T-cell (primary cell): ENCODE data around the gene DLG5. TPM values are rescaled to one million over a fixed set of nuclear protein-coding genes. Genes with fewer than 3 reads are reported as not detected.

Experiments
- ATAC-seq, 4 experiments: fragments of 200-7000 bp in 3 of 4; fragments of 150-1000 bp in 1 of 4; cut with Tn5 transposase; replicated peaks in 1 of 4; 1 replicate in 3 of 4; 2 replicates in 1 of 4; pipeline ENCODE4 v1.10.0; 2021; ENCODE audit warnings: moderate library complexity in 3 of 4, mild to moderate bottlenecking in 2 of 4, moderate number of reproducible peaks in 1 of 4
- CTCF ChIA-PET, 2 donors: fragments of 300-600 bp; sonication (Branson Sonifier 250); formaldehyde crosslinking; loops; one replicate each; lab custom pipeline; 2022; ENCODE audit warnings: antibody characterized with exemption in 2 of 2; lab: Charles Lee
- POLR2A ChIA-PET, 2 donors: fragments of 300-600 bp; sonication (Branson Sonifier 250); formaldehyde crosslinking; loops; one replicate each; lab custom pipeline; 2022; ENCODE audit warnings: antibody characterized with exemption in 2 of 2; lab: Charles Lee
- DNase-seq, 35 experiments: peaks; one replicate each; pipeline versions ENCODE4 v3.0.0 to v3.0.0-alpha.2; 2013 to 2023
- H3K27ac ChIP-seq: one replicate; pipeline ENCODE4 v1.5.1; 2013; ENCODE audit warnings: low read length
- H3K27me3 ChIP-seq, 2 experiments: replicated peaks in 1 of 2; 1 replicate in 1 of 2; 2 replicates in 1 of 2; pipeline versions ENCODE4 v1.6.1 to v1.7.0; 2013; ENCODE audit warnings: low read length in 1 of 2, mixed read lengths in 1 of 2; ENCODE audit not compliant: control insufficient read depth in 2 of 2, insufficient read depth in 2 of 2; ENCODE audit errors: extremely low read depth in 1 of 2
- H3K36me3 ChIP-seq, 2 donors: 1 replicate in 1 of 2; 2 replicates in 1 of 2; pipeline versions ENCODE4 v1.6.1 to v1.7.0; 2013; ENCODE audit warnings: low read length in 1 of 2; ENCODE audit not compliant: control insufficient read depth in 2 of 2, insufficient read depth in 1 of 2; ENCODE audit errors: extremely low read depth in 1 of 2
- H3K4me1 ChIP-seq, 2 experiments: 1 replicate in 1 of 2; 2 replicates in 1 of 2; pipeline versions ENCODE4 v1.6.1 to v1.7.0; 2013; ENCODE audit warnings: low read length in 2 of 2, mixed read lengths in 1 of 2; ENCODE audit not compliant: insufficient read depth in 2 of 2, control insufficient read depth in 1 of 2; ENCODE audit errors: extremely low read depth in 1 of 2
- H3K4me3 ChIP-seq, 2 donors: 1 replicate in 1 of 2; 2 replicates in 1 of 2; pipeline versions ENCODE4 v1.5.1 to v1.7.0; 2013; ENCODE audit warnings: mild to moderate bottlenecking in 2 of 2, low read length in 1 of 2, moderate library complexity in 1 of 2; ENCODE audit not compliant: control insufficient read depth in 1 of 2; ENCODE audit errors: extremely low read depth in 1 of 2
- H3K9me3 ChIP-seq: 2 replicates; pipeline ENCODE4 v1.7.0; 2013
- H3K27ac Mint-ChIP-seq, 2 donors: one replicate each; pipeline ENCODE4 v1.8.0; 2020 to 2021; ENCODE audit warnings: mild to moderate bottlenecking in 2 of 2, mixed read lengths in 2 of 2
- H3K27me3 Mint-ChIP-seq, 2 donors: one replicate each; pipeline ENCODE4 v1.8.0; 2021 to 2022; ENCODE audit warnings: mixed read lengths in 2 of 2
- H3K36me3 Mint-ChIP-seq: one replicate; pipeline ENCODE4 v1.8.0; 2021; ENCODE audit warnings: mixed read lengths
- H3K4me1 Mint-ChIP-seq, 3 donors: one replicate each; pipeline ENCODE4 v1.8.0; 2020 to 2022; ENCODE audit warnings: mixed read lengths in 3 of 3, mild to moderate bottlenecking in 1 of 3
- H3K4me3 Mint-ChIP-seq, 3 donors: one replicate each; pipeline ENCODE4 v1.8.0; 2020 to 2022; ENCODE audit warnings: mild to moderate bottlenecking in 3 of 3, mixed read lengths in 3 of 3, moderate library complexity in 3 of 3
- H3K9me3 Mint-ChIP-seq, 3 donors: one replicate each; pipeline ENCODE4 v1.8.0; 2020 to 2022; ENCODE audit warnings: mixed read lengths in 3 of 3
- WGBS: methylation state at CpG from one replicate; pipeline ENCODE4 v1.1.5; 2013; ENCODE audit warnings: missing lambda C conversion rate; ENCODE audit not compliant: insufficient coverage; 5-methylcytosine and 5-hydroxymethylcytosine counted together
- total RNA-seq, 35 experiments: library from RNA in 6 of 35; stranded (reverse) in 6 of 35; fragments of 120-200 nt in 1 of 35; gene quantifications; one replicate each; pipeline versions ENCODE4 v1.2.1 to v1.2.4 and lab custom pipeline; 2013 to 2026

Gene DLG5
- total RNA-seq, 5 donors from 2014 or later (not counting 1 experiment from before 2014, with no cell fraction given) = 1.3 to 12.8 (median 3.5) TPM

- H3K9me3 ChIP-seq = no peaks in the 10 kb centered on the region
- H3K27me3 ChIP-seq = peaks cover 0 to 14% of the 10 kb centered on the region in 2 experiments
- no peaks in the 10 kb centered on the region for H3K36me3 ChIP-seq
- H3K4me1 Mint-ChIP-seq = no peaks in the 10 kb centered on the region
- DNase-seq (no peak), ATAC-seq (no peak)
- peaks cover 0 to 4% (median 0%) of the 10 kb centered on the region in 3 donors for H3K9me3 Mint-ChIP-seq
- 98% methylated on average over 5 of the region's 7 CpGs for WGBS
- H3K4me3 ChIP-seq = no peak overlapping the region
- CTCF ChIA-PET = no interaction called here
- POLR2A ChIA-PET = no interaction called here
- H3K36me3 Mint-ChIP-seq = no peaks in the 10 kb centered on the region
- no peak overlapping the region for H3K27ac ChIP-seq
- no peak overlapping the region for H3K27ac Mint-ChIP-seq
- no peaks in the 10 kb centered on the region for H3K4me1 ChIP-seq
- H3K4me3 Mint-ChIP-seq = no peak overlapping the region
- H3K27me3 Mint-ChIP-seq = peaks cover 11 to 15% of the 10 kb centered on the region in 2 donors
Measured at GRCh38 chr10:77963901-77964300, 37.3 kb upstream of the DLG5 start.

DNA sequence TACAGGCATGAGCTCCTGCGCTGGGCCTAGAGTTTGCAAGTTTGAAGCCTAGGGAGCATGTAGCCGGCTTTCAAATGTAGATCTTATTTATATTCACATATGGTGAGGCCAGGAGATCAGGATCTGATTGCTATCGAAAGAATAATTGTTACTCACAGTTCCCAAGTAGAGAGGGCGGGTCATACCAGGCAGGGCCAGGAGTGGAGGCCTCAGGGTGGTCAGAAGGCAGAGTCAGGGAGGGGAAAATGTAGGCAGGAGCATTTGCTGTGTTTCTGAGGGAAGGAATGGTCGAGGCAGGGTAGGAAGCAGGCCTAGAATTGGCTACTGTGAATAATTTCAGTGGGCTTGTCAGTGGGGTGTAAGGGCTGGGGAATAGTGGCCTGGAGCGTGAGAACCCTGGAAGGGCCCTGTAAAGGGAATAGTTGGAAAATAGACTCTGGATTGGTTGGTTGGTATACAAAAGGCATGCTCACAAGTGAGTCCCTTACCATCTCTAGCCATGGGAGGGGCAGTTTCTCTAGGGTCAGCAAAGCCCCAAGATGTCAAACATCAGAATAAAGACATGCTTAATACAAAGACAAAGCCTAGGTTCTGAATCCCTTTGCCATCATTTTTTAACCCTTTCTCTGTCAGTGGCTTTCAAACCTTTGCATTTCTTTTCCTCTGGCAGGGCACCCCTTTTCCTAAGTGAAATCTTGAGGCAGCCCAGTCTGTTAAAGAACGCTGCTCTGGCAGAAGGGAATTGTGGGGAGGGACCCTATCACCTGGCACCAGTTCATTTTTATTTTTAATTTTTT is 36.0 kb upstream of the DLG5 start:
- peaks cover 0 to 14% of the 10 kb centered on the region in 2 experiments for H3K27me3 ChIP-seq
- H3K36me3 ChIP-seq = no peaks in the 10 kb centered on the region
- ChIA-PET POLR2A (interaction anchor here in 1 of 2 donors (0.7 kb wide), 1 partner anchor 735 kb away, joined by 3 read pairs; no protein-coding TSS in a partner anchor), CTCF (no interaction called here)
- DNase-seq = no peak
- no peak overlapping the region for H3K27ac ChIP-seq
- WGBS = 78% methylated on average over 4 of the region's 7 CpGs
- Mint-ChIP-seq H3K4me3 (no peak overlapping the region), H3K36me3 (no peaks in the 10 kb centered on the region), H3K4me1 (no peaks in the 10 kb centered on the region), H3K27ac (no peak overlapping the region), H3K9me3 (peaks cover 0 to 4% (median 0%) of the 10 kb centered on the region in 3 donors), H3K27me3 (peaks cover 13 to 18% of the 10 kb centered on the region in 2 donors)
- no peak for ATAC-seq
- no peaks in the 10 kb centered on the region for H3K4me1 ChIP-seq
- no peak overlapping the region for H3K4me3 ChIP-seq
- no peaks in the 10 kb centered on the region for H3K9me3 ChIP-seq

- Mint-ChIP-seq H3K27me3 (peaks cover 12 to 18% of the 10 kb centered on the region in 2 donors), H3K27ac (no peak overlapping the region), H3K4me1 (no peaks in the 10 kb centered on the region), H3K36me3 (no peaks in the 10 kb centered on the region), H3K9me3 (peaks cover 0 to 4% (median 0%) of the 10 kb centered on the region in 3 donors), H3K4me3 (no peak overlapping the region)
- Histone ChIP-seq H3K9me3 (no peaks in the 10 kb centered on the region), H3K27me3 (peaks cover 0 to 15% of the 10 kb centered on the region in 2 experiments), H3K27ac (no peak overlapping the region), H3K4me1 (no peaks in the 10 kb centered on the region), H3K4me3 (no peak overlapping the region), H3K36me3 (no peaks in the 10 kb centered on the region)
- ATAC-seq = no peak
- WGBS = no CpG with 5 or more reads among the region's 6 CpGs
- ChIA-PET CTCF (no interaction called here), POLR2A (no interaction called here)
- no peak for DNase-seq
Measured at GRCh38 chr10:77961668-77962067, 35.1 kb upstream of the DLG5 start.

DNA sequence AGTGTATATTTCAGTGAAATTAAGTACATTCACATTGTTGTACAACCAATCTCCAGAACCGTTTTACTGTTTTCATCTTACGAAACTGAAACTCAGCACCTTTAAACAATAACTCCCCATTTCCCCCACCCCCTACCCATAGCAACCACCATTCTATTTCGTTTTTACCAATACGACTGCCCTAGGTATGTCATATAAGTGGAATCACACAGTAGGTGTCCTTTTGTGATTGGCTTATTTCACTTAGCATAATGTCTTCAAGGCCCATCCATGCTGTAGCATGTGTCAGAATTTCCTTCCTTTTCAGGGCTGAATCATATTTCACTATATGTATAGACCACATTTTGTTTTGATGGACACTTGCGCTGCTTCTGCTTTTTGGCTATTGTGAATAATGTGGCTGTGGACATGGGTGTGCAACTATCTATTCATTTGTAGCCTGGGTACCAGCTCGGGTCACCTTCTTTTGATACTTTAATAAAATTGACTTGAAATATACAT is 34.3 kb upstream of the DLG5 start:
- no CpG with 5 or more reads among the region's 6 CpGs for WGBS
- H3K27ac ChIP-seq = no peak overlapping the region
- peaks cover 0 to 20% of the 10 kb centered on the region in 2 experiments for H3K27me3 ChIP-seq
- no peak overlapping the region for H3K27ac Mint-ChIP-seq
- no peaks in the 10 kb centered on the region for H3K4me1 Mint-ChIP-seq
- no peaks in the 10 kb centered on the region for H3K9me3 ChIP-seq
- no peaks in the 10 kb centered on the region for H3K36me3 Mint-ChIP-seq
- H3K9me3 Mint-ChIP-seq = peaks cover 0 to 4% (median 0%) of the 10 kb centered on the region in 3 donors
- no peak for ATAC-seq
- H3K4me3 ChIP-seq = no peak overlapping the region
- ChIA-PET POLR2A (no interaction called here), CTCF (no interaction called here)
- no peak overlapping the region for H3K4me3 Mint-ChIP-seq
- H3K4me1 ChIP-seq = no peaks in the 10 kb centered on the region
- H3K36me3 ChIP-seq = no peaks in the 10 kb centered on the region
- no peak for DNase-seq
- H3K27me3 Mint-ChIP-seq = peaks cover 12 to 18% of the 10 kb centered on the region in 2 donors

DNA sequence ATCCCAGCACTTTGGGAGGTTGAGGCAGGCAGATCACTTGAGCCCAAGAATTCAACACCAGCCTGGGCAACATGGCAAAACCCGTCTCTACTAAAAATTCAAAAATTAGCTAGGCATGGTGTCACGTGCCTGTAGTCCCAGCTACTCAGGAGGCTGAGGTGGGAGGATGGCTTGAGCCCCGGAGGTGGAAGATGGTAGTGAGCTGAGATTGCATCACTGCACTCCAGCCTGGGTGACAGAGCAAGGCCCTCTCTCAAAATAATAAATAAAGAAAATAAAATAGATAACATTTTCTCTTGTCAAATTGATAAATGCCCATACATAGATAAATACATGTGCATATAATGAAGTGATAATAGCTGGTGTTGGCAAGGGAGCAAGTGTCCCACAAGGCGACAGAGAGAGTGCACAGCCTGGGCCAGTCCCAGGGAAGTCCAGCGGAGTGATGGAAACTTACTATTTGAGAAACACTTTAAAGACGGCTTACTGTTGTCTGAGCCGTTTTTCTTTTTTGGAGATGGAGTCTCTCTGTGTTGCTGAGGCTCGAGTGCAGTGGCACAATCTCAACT is 33.4 kb upstream of the DLG5 start:
- Mint-ChIP-seq H3K27me3 (peaks cover 12 to 17% of the 10 kb centered on the region in 2 donors), H3K9me3 (peaks cover 0 to 3% (median 0%) of the 10 kb centered on the region in 3 donors), H3K36me3 (no peaks in the 10 kb centered on the region), H3K4me1 (no peaks in the 10 kb centered on the region), H3K27ac (no peak overlapping the region), H3K4me3 (no peak overlapping the region)
- H3K9me3 ChIP-seq = no peaks in the 10 kb centered on the region
- ChIA-PET CTCF (no interaction called here), POLR2A (no interaction called here)
- ATAC-seq (no peak), DNase-seq (no peak)
- no CpG with 5 or more reads among the region's 8 CpGs for WGBS
- peaks cover 0 to 20% of the 10 kb centered on the region in 2 experiments for H3K27me3 ChIP-seq
- no peaks in the 10 kb centered on the region for H3K36me3 ChIP-seq
- no peak overlapping the region for H3K4me3 ChIP-seq
- no peaks in the 10 kb centered on the region for H3K4me1 ChIP-seq
- no peak overlapping the region for H3K27ac ChIP-seq

GRCh38 chr10:77959384-77959783 is 32.8 kb upstream of the DLG5 start:
- Histone ChIP-seq H3K36me3 (no peaks in the 10 kb centered on the region), H3K27me3 (peaks cover 0 to 20% of the 10 kb centered on the region in 2 experiments), H3K4me1 (no peaks in the 10 kb centered on the region), H3K4me3 (no peak overlapping the region), H3K9me3 (no peaks in the 10 kb centered on the region), H3K27ac (no peak overlapping the region)
- Mint-ChIP-seq H3K9me3 (no peaks in the 10 kb centered on the region), H3K4me1 (no peaks in the 10 kb centered on the region), H3K27me3 (peaks cover 12 to 13% of the 10 kb centered on the region in 2 donors), H3K27ac (no peak overlapping the region), H3K4me3 (no peak overlapping the region), H3K36me3 (no peaks in the 10 kb centered on the region)
- ChIA-PET CTCF (no interaction called here), POLR2A (no interaction called here)
- 89% methylated on average over 3 of the region's 4 CpGs for whole genome bisulfite sequencing
- DNase-seq (no peak), ATAC-seq (no peak)
